Activated CD8-positive, alpha-beta memory T cell treated with anti-CD3 and anti-CD28 coated beads, Interleukin-2, amount 10 ng/mL, durations not matched to agents 7 days and 5 days (primary cell): Measurements from ENCODE around the gene PLD4. TPM values are rescaled to one million over a fixed set of nuclear protein-coding genes. Genes with fewer than 3 reads are reported as not detected.
"Not testable (repeated sequence)": the region's sequence is repeated elsewhere in the genome, so short reads cannot be mapped to it uniquely, and the experiment has no call there.

Experiments
- ATAC-seq: fragments of 150-1000 bp; cut with Tn5 transposase; one replicate; pipeline ENCODE4 v1.10.0; 2021; ENCODE audit warnings: moderate library complexity
- CTCF ChIA-PET: fragments of 350-600 bp; sonication (Branson Sonifier 250); formaldehyde crosslinking; loops from one replicate; lab custom pipeline; 2021; ENCODE audit warnings: antibody characterized with exemption; lab: Charles Lee
- DNase-seq: peaks from one replicate; pipeline ENCODE4 v3.0.0-alpha.2; 2020
- H3K27ac Mint-ChIP-seq: one replicate; pipeline ENCODE4 v1.8.0; 2021; ENCODE audit warnings: mild to moderate bottlenecking, mixed read lengths
- H3K27me3 Mint-ChIP-seq: one replicate; pipeline ENCODE4 v1.8.0; 2021; ENCODE audit warnings: mixed read lengths
- H3K36me3 Mint-ChIP-seq: one replicate; pipeline ENCODE4 v1.8.0; 2021; ENCODE audit warnings: mild to moderate bottlenecking, mixed read lengths
- H3K4me1 Mint-ChIP-seq: one replicate; pipeline ENCODE4 v1.8.0; 2021; ENCODE audit warnings: mixed read lengths
- H3K4me3 Mint-ChIP-seq: one replicate; pipeline ENCODE4 v1.8.0; 2021; ENCODE audit warnings: mild to moderate bottlenecking, moderate library complexity, mixed read lengths
- H3K9me3 Mint-ChIP-seq: one replicate; pipeline ENCODE4 v1.8.0; 2022; ENCODE audit warnings: low read depth, mixed read lengths
- total RNA-seq, 2 experiments: library from RNA; stranded (reverse); gene quantifications; one replicate each; pipeline ENCODE4 v1.2.3, GENCODE V29; 2021

PLD4 gene
- total RNA-seq, 2 experiments from 2014 or later = not detected

- Mint-ChIP-seq H3K4me3 (no peak overlapping the region), H3K9me3 (no peaks in the 10 kb centered on the region), H3K27me3 (peaks cover 48% of the 10 kb centered on the region), H3K4me1 (peaks cover 17% of the 10 kb centered on the region), H3K27ac (no peak overlapping the region), H3K36me3 (no peaks in the 10 kb centered on the region)
- DNase-seq = no peak
- ATAC-seq = no peak
- CTCF ChIA-PET = interaction anchor here (1.4 kb wide), 1 partner anchor 146 kb away, joined by 3 read pairs; no protein-coding TSS in a partner anchor
These were observed 24.9 kb upstream of the PLD4 start for GRCh38 chr14:104899781-104900180.

- H3K9me3 Mint-ChIP-seq = no peaks in the 10 kb centered on the region
- H3K36me3 Mint-ChIP-seq = no peaks in the 10 kb centered on the region
- DNase-seq = no peak
- no peak overlapping the region for H3K4me3 Mint-ChIP-seq
- H3K27me3 Mint-ChIP-seq = peaks cover 50% of the 10 kb centered on the region
- CTCF ChIA-PET = interaction anchor here (1.4 to 1.5 kb wide), 3 partner anchors 9 to 145 kb away, joined by 3 to 5 read pairs (median 3); no protein-coding TSS in a partner anchor
- no peak overlapping the region for H3K27ac Mint-ChIP-seq
- peaks cover 19% of the 10 kb centered on the region for H3K4me1 Mint-ChIP-seq
- no peak for ATAC-seq
These were observed 23.8 kb upstream of the PLD4 start for GRCh38 chr14:104900639-104901512.

- no peaks in the 10 kb centered on the region for H3K36me3 Mint-ChIP-seq
- CTCF ChIA-PET = no interaction called here
- H3K4me3 Mint-ChIP-seq = no peak overlapping the region
These were observed 20.7 kb upstream of the PLD4 start for GRCh38 chr14:104903990-104904389.

GRCh38 chr14:104904650-104905578, 19.8 kb upstream of the PLD4 start:
- DNase-seq, ATAC-seq, H3K4me3 Mint-ChIP-seq, H3K9me3 Mint-ChIP-seq, H3K36me3 Mint-ChIP-seq, CTCF ChIA-PET, H3K27ac Mint-ChIP-seq: not testable (repeated sequence)
- Mint-ChIP-seq H3K27me3 (peaks cover 59% of the 10 kb centered on the region), H3K4me1 (peaks cover 16% of the 10 kb centered on the region)

More at GRCh38 chr14:104903990-104904389, 20.7 kb upstream of the PLD4 start:
- no peak overlapping the region for H3K27ac Mint-ChIP-seq
- peaks cover 59% of the 10 kb centered on the region for H3K27me3 Mint-ChIP-seq
- ATAC-seq (no peak), DNase-seq (no peak)
- peaks cover 16% of the 10 kb centered on the region for H3K4me1 Mint-ChIP-seq
- H3K9me3 Mint-ChIP-seq = no peaks in the 10 kb centered on the region

GRCh38 chr14:104905579-104905933, 19.1 kb upstream of the PLD4 start:
- peaks cover 58% of the 10 kb centered on the region for H3K27me3 Mint-ChIP-seq
- H3K27ac Mint-ChIP-seq, CTCF ChIA-PET, ATAC-seq, H3K36me3 Mint-ChIP-seq, H3K9me3 Mint-ChIP-seq, H3K4me3 Mint-ChIP-seq, DNase-seq: not testable (repeated sequence)
- H3K4me1 Mint-ChIP-seq = peaks cover 16% of the 10 kb centered on the region

- Mint-ChIP-seq H3K4me1 (peaks cover 9% of the 10 kb centered on the region), H3K9me3 (peaks cover 15% of the 10 kb centered on the region), H3K4me3 (no peak overlapping the region), H3K27me3 (peaks cover 49% of the 10 kb centered on the region), H3K36me3 (peaks cover 4% of the 10 kb centered on the region), H3K27ac (no peak overlapping the region)
- CTCF ChIA-PET = no interaction called here
- ATAC-seq (no peak), DNase-seq (no peak)
These were observed 16.4 kb upstream of the PLD4 start for GRCh38 chr14:104908303-104908702.

GRCh38 chr14:104912053-104912452, 12.6 kb upstream of the PLD4 start:
- DNase-seq = no peak
- Mint-ChIP-seq H3K4me1 (no peaks in the 10 kb centered on the region), H3K4me3 (no peak overlapping the region), H3K36me3 (peaks cover 4% of the 10 kb centered on the region), H3K27ac (no peak overlapping the region), H3K27me3 (peaks cover 50% of the 10 kb centered on the region), H3K9me3 (peaks cover 16% of the 10 kb centered on the region)
- no peak for ATAC-seq
- CTCF ChIA-PET = no interaction called here

GRCh38 chr14:104913435-104913834, 11.2 kb upstream of the PLD4 start:
- H3K27ac Mint-ChIP-seq = no peak overlapping the region
- no peaks in the 10 kb centered on the region for H3K4me1 Mint-ChIP-seq
- CTCF ChIA-PET = no interaction called here
- peaks cover 41% of the 10 kb centered on the region for H3K27me3 Mint-ChIP-seq
- no peak for ATAC-seq
- H3K9me3 Mint-ChIP-seq = peaks cover 16% of the 10 kb centered on the region
- peaks cover 4% of the 10 kb centered on the region for H3K36me3 Mint-ChIP-seq
- no peak overlapping the region for H3K4me3 Mint-ChIP-seq
- DNase-seq = no peak

GRCh38 chr14:104917116-104917515, 7.6 kb upstream of the PLD4 start:
- H3K4me1 Mint-ChIP-seq = no peaks in the 10 kb centered on the region
- CTCF ChIA-PET = interaction anchor here (1.7 kb wide), 1 partner anchor 16 kb away, joined by 4 read pairs; no protein-coding TSS in a partner anchor
- no peak overlapping the region for H3K4me3 Mint-ChIP-seq
- H3K36me3 Mint-ChIP-seq = peaks cover 1% of the 10 kb centered on the region
- ATAC-seq (no peak), DNase-seq (no peak)
- H3K9me3 Mint-ChIP-seq = peaks cover 5% of the 10 kb centered on the region
- no peak overlapping the region for H3K27ac Mint-ChIP-seq
- H3K27me3 Mint-ChIP-seq = peaks cover 41% of the 10 kb centered on the region

- ATAC-seq = no peak
- no peaks in the 10 kb centered on the region for H3K4me1 Mint-ChIP-seq
- no peak overlapping the region for H3K4me3 Mint-ChIP-seq
- CTCF ChIA-PET = no interaction called here
- no peak for DNase-seq
- no peaks in the 10 kb centered on the region for H3K36me3 Mint-ChIP-seq
- peaks cover 41% of the 10 kb centered on the region for H3K27me3 Mint-ChIP-seq
- H3K9me3 Mint-ChIP-seq = peaks cover 4% of the 10 kb centered on the region
- no peak overlapping the region for H3K27ac Mint-ChIP-seq
These were observed 6.7 kb upstream of the PLD4 start for GRCh38 chr14:104917993-104918392.

GRCh38 chr14:104919152-104919992, 5.3 kb upstream of the PLD4 start:
- H3K4me1 Mint-ChIP-seq, DNase-seq, H3K36me3 Mint-ChIP-seq, CTCF ChIA-PET, ATAC-seq, H3K9me3 Mint-ChIP-seq, H3K4me3 Mint-ChIP-seq, H3K27ac Mint-ChIP-seq: not testable (repeated sequence)
- peaks cover 34% of the 10 kb centered on the region for H3K27me3 Mint-ChIP-seq

GRCh38 chr14:104919993-104920315, 4.7 kb upstream of the PLD4 start:
- Mint-ChIP-seq H3K36me3 (no peaks in the 10 kb centered on the region), H3K27ac (no peak overlapping the region), H3K4me1 (no peaks in the 10 kb centered on the region), H3K27me3 (peaks cover 29% of the 10 kb centered on the region), H3K9me3 (no peaks in the 10 kb centered on the region), H3K4me3 (no peak overlapping the region)
- ATAC-seq (no peak), DNase-seq (no peak)
- CTCF ChIA-PET = no interaction called here
